Breast epithelium (tissue), 4 donors: ENCODE measurements around the gene OBSCN. TPM values are rescaled to one million over a fixed set of nuclear protein-coding genes. Genes with fewer than 3 reads are reported as not detected.
"Not testable (repeated sequence)": the region's sequence is repeated elsewhere in the genome, so short reads cannot be mapped to it uniquely, and the experiment has no call there.

Source experiments
- DNase-seq, 2 donors: peaks; one replicate each; pipeline ENCODE4 v3.0.0-alpha.2; 2019; ENCODE audit warnings: low spot score in 2 of 2
- H3K27ac ChIP-seq, 2 donors: fragments of 200-600 bp; sonication (generic) in 1 of 2; one replicate each; pipeline ENCODE4 v1.5.1; 2016 to 2019; ENCODE audit warnings: mild to moderate bottlenecking in 1 of 2
- H3K27me3 ChIP-seq, 2 donors: fragments of 200-600 bp; sonication (generic) in 1 of 2; one replicate each; pipeline versions ENCODE4 v1.5.1 to v1.6.0; 2017 to 2019; ENCODE audit warnings: control low read depth in 1 of 2, mild to moderate bottlenecking in 1 of 2
- H3K36me3 ChIP-seq: fragments of 200-600 bp; one replicate; pipeline ENCODE4 v1.5.1; 2019
- H3K4me1 ChIP-seq, 2 donors: fragments of 200-600 bp; sonication (generic); one replicate each; pipeline ENCODE4 v1.5.1; 2016 to 2019; ENCODE audit warnings: control low read depth in 1 of 2
- H3K4me3 ChIP-seq, 3 donors: fragments of 200-600 bp; sonication (generic); 1 replicate in 2 of 3; 2 replicates in 1 of 3; pipeline ENCODE4 v1.5.1; 2016 to 2019; ENCODE audit warnings: mild to moderate bottlenecking in 3 of 3, moderate library complexity in 2 of 3
- H3K9me3 ChIP-seq, 2 donors: fragments of 200-600 bp; sonication (generic) in 1 of 2; one replicate each; pipeline ENCODE4 v1.5.1; 2016 to 2019; ENCODE audit warnings: control low read depth in 1 of 2
- CTCF ChIP-seq, 3 donors: fragments of 450-650 bp; IDR thresholded peaks; one replicate each; pipeline ENCODE4 v1.5.1; 2016 to 2017; ENCODE audit warnings: antibody characterized with exemption in 3 of 3, mild to moderate bottlenecking in 3 of 3, moderate library complexity in 3 of 3
- POLR2A ChIP-seq: fragments of 450-650 bp; IDR thresholded peaks from one replicate; pipeline ENCODE4 v1.6.1; 2016; ENCODE audit warnings: antibody characterized with exemption, mild to moderate bottlenecking, moderate library complexity
- POLR2AphosphoS5 ChIP-seq, 3 donors: sonication (generic); formaldehyde crosslinking; IDR thresholded peaks; one replicate each; pipeline ENCODE4 v1.6.1; 2017; ENCODE audit warnings: antibody characterized with exemption in 3 of 3
- intact Hi-C: fragments of 100-400 bp; cut with DNase I; formaldehyde crosslinking; loops from one replicate; pipeline ENCODE4 v1.15.1; 2023; ENCODE audit warnings: low total_unique reads
- total RNA-seq, 3 donors: library from RNA; depleted of rRNA; stranded (reverse); fragments of >200 nt; gene quantifications; one replicate each; pipeline ENCODE4 v1.1.0, GENCODE V29; 2016

The OBSCN gene
- total RNA-seq, 3 donors from 2014 or later, result 3.0 to 40.0 (median 27.9) TPM

- TF ChIP-seq POLR2AphosphoS5 (IDR thresholded peaks at IDR 0.05) (no peak), POLR2A (no peak), CTCF (IDR thresholded peaks at IDR 0.05) (no peak)
- Histone ChIP-seq H3K9me3 (peaks cover 23 to 30% of the 10 kb centered on the region in 2 donors), H3K36me3 (no peaks in the 10 kb centered on the region), H3K4me1 (no peaks in the 10 kb centered on the region), H3K27me3 (no peaks in the 10 kb centered on the region), H3K27ac (no peak overlapping the region), H3K4me3 (no peak overlapping the region)
- intact Hi-C loops, result no loop called here
- no peak for DNase-seq
Measured at GRCh38 chr1:228238461-228238860, 30.6 kb downstream of the OBSCN start.

GRCh38 chr1:228240411-228241240, 32.8 kb downstream of the OBSCN start:
- Histone ChIP-seq H3K9me3 (peaks cover 38 to 48% of the 10 kb centered on the region in 2 donors), H3K4me3 (no peak overlapping the region), H3K4me1 (no peaks in the 10 kb centered on the region), H3K27me3 (no peaks in the 10 kb centered on the region), H3K27ac (no peak overlapping the region), H3K36me3 (no peaks in the 10 kb centered on the region)
- TF ChIP-seq POLR2A, result no peak
- no peak for TF ChIP-seq CTCF (IDR thresholded peaks at IDR 0.05)
- no peak for TF ChIP-seq POLR2AphosphoS5 (IDR thresholded peaks at IDR 0.05)
- intact Hi-C loops, result loop anchor here (5.0 kb wide), 1 partner anchor 1487 kb away; no protein-coding TSS in a partner anchor
- DNase-seq, result no peak

GRCh38 chr1:228241259-228241658, 33.4 kb downstream of the OBSCN start:
- no peak for DNase-seq
- H3K4me1 ChIP-seq, result no peaks in the 10 kb centered on the region
- intact Hi-C loops, result loop anchor here (5.0 kb wide), 1 partner anchor 1486 kb away; no protein-coding TSS in a partner anchor
- H3K4me3 ChIP-seq, result no peak overlapping the region
- TF ChIP-seq POLR2AphosphoS5 (IDR thresholded peaks at IDR 0.05) (no peak), CTCF (IDR thresholded peaks at IDR 0.05) (no peak), POLR2A (no peak)
- no peaks in the 10 kb centered on the region for H3K36me3 ChIP-seq
- peaks cover 42 to 52% of the 10 kb centered on the region in 2 donors for H3K9me3 ChIP-seq
- H3K27ac ChIP-seq, result no peak overlapping the region
- no peaks in the 10 kb centered on the region for H3K27me3 ChIP-seq

GRCh38 chr1:228242409-228242808, 34.6 kb downstream of the OBSCN start:
- no peaks in the 10 kb centered on the region for H3K36me3 ChIP-seq
- DNase-seq, result no peak
- H3K27ac ChIP-seq, result no peak overlapping the region
- H3K4me1 ChIP-seq, result no peaks in the 10 kb centered on the region
- peaks cover 51 to 59% of the 10 kb centered on the region in 2 donors for H3K9me3 ChIP-seq
- intact Hi-C loops, result loop anchor here (5.0 kb wide), 1 partner anchor 1485 kb away; no protein-coding TSS in a partner anchor
- TF ChIP-seq POLR2AphosphoS5 (IDR thresholded peaks at IDR 0.05) (no peak), POLR2A (no peak), CTCF (IDR thresholded peaks at IDR 0.05) (no peak)
- no peaks in the 10 kb centered on the region for H3K27me3 ChIP-seq
- H3K4me3 ChIP-seq, result no peak overlapping the region

GRCh38 chr1:228243093-228243492, 35.2 kb downstream of the OBSCN start:
- Histone ChIP-seq H3K9me3 (peaks cover 51 to 59% of the 10 kb centered on the region in 2 donors), H3K27ac (no peak overlapping the region), H3K36me3 (no peaks in the 10 kb centered on the region), H3K27me3 (no peaks in the 10 kb centered on the region), H3K4me3 (no peak overlapping the region), H3K4me1 (no peaks in the 10 kb centered on the region)
- no peak for TF ChIP-seq CTCF (IDR thresholded peaks at IDR 0.05)
- no peak for TF ChIP-seq POLR2AphosphoS5 (IDR thresholded peaks at IDR 0.05)
- TF ChIP-seq POLR2A, result no peak
- intact Hi-C loops, result loop anchor here (5.0 kb wide), 1 partner anchor 1484 kb away; no protein-coding TSS in a partner anchor
- no peak for DNase-seq

GRCh38 chr1:228243989-228244388, 36.1 kb downstream of the OBSCN start:
- DNase-seq, H3K27me3 ChIP-seq, H3K36me3 ChIP-seq, H3K4me3 ChIP-seq, H3K27ac ChIP-seq, H3K4me1 ChIP-seq: not testable (repeated sequence)
- H3K9me3 ChIP-seq, result peaks cover 51 to 59% of the 10 kb centered on the region in 2 donors
- intact Hi-C loops, result loop anchor here (5.0 kb wide), 1 partner anchor 1483 kb away; no protein-coding TSS in a partner anchor
